Measurements from ENCODE around the gene CRYGB.
"Not testable (repeated sequence)": the region's sequence is repeated elsewhere in the genome, so short reads cannot be mapped to it uniquely, and the experiment has no call there.

CRYGB gene

GRCh38 chr2:208148803-208149202 lies 2.8 kb upstream of the CRYGB start:
- no peak for DNase-seq

- no peak for DNase-seq
These were observed 1.8 kb upstream of the CRYGB start for GRCh38 chr2:208147759-208148158.

GRCh38 chr2:208147008-208147407 lies 1.1 kb upstream of the CRYGB start:
- DNase-seq: no peak

GRCh38 chr2:208142925-208143799 lies 2.8 kb downstream of the CRYGB start:
- DNase-seq: peak in 1 of 2 experiments; percentile 20

GRCh38 chr2:208142240-208142924 lies 3.6 kb downstream of the CRYGB start:
- peak in 1 of 2 experiments; percentile 35 for DNase-seq

GRCh38 chr2:208139447-208139846 lies 6.5 kb downstream of the CRYGB start:
- DNase-seq: no peak

GRCh38 chr2:208138334-208138733 lies 7.6 kb downstream of the CRYGB start:
- DNase-seq: not testable (repeated sequence)

- no peak for DNase-seq
These were observed 9.3 kb downstream of the CRYGB start for GRCh38 chr2:208136716-208137094.

- no peak for DNase-seq
These were observed 9.9 kb downstream of the CRYGB start for GRCh38 chr2:208135794-208136715.

- no peak for DNase-seq
These were observed 10.9 kb downstream of the CRYGB start for GRCh38 chr2:208134928-208135586.

GRCh38 chr2:208130712-208131110 lies 15.2 kb downstream of the CRYGB start:
- no peak for DNase-seq

- no peak for DNase-seq
These were observed 15.9 kb downstream of the CRYGB start, which contains the start of gene CRYGC for GRCh38 chr2:208129744-208130711. Gene CRYGC (minus strand): TSS chr2:208129828. CDS start chr2:208129792, 36 bp downstream.

GRCh38 chr2:208128136-208128535 lies 17.8 kb downstream of the CRYGB start:
- DNase-seq: no peak

- DNase-seq: no peak
These were observed 18.9 kb downstream of the CRYGB start for GRCh38 chr2:208127090-208127489.

- no peak for DNase-seq
These were observed 20.7 kb downstream of the CRYGB start for GRCh38 chr2:208125251-208125650.

GRCh38 chr2:208124013-208124715 lies 21.8 kb downstream of the CRYGB start, which contains the start of gene CRYGD:
Gene CRYGD (minus strand): TSS chr2:208124524. CDS start chr2:208124473, 51 bp downstream.
- not testable (repeated sequence) for DNase-seq

- no peak for DNase-seq
These were observed 23.7 kb downstream of the CRYGB start for GRCh38 chr2:208122248-208122647.

GRCh38 chr2:208118918-208119317 lies 27.0 kb downstream of the CRYGB start:
- DNase-seq: no peak

- DNase-seq: not testable (repeated sequence)
These were observed 28.6 kb downstream of the CRYGB start for GRCh38 chr2:208117390-208117789.

GRCh38 chr2:208112969-208113368 lies 33.0 kb downstream of the CRYGB start:
- DNase-seq: no peak

Measured in NCI-H1930 (cell line).